ENCODE measurements around the gene NPAS2. TPM values are rescaled to one million over a fixed set of nuclear protein-coding genes. Genes with fewer than 3 reads are reported as not detected.

The NPAS2 gene
- total RNA-seq, 4 donors from 2014 or later = 11.8 to 46.5 (median 21.7) TPM

DNA sequence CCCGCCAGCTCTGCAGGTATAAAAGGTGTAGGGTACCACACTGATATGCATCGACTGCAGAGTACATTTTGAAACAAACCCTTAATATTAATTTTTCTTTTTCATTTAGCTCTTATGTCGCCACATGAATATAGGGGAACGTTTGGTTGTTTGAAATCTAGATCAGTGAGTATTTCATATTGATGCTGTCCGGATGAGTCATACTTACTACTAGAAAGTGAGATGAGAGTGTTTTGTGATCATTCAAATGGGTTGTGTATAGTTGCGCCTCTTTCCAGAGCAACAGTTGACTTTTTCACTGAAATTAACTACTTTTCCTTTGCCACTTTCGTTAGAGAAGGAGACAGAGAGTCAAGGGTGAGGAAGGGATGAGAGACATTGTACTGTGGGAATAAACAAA is 24.6 kb downstream of the NPAS2 start:
- H3K9me3 ChIP-seq = no peaks in the 10 kb centered on the region
- TF ChIP-seq, protein P1, sequence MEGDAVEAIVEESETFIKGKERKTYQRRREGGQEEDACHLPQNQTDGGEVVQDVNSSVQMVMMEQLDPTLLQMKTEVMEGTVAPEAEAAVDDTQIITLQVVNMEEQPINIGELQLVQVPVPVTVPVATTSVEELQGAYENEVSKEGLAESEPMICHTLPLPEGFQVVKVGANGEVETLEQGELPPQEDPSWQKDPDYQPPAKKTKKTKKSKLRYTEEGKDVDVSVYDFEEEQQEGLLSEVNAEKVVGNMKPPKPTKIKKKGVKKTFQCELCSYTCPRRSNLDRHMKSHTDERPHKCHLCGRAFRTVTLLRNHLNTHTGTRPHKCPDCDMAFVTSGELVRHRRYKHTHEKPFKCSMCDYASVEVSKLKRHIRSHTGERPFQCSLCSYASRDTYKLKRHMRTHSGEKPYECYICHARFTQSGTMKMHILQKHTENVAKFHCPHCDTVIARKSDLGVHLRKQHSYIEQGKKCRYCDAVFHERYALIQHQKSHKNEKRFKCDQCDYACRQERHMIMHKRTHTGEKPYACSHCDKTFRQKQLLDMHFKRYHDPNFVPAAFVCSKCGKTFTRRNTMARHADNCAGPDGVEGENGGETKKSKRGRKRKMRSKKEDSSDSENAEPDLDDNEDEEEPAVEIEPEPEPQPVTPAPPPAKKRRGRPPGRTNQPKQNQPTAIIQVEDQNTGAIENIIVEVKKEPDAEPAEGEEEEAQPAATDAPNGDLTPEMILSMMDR (IDR thresholded peaks at IDR 0.05) = no peak
- TF ChIP-seq POLR2A (IDR thresholded peaks at IDR 0.05) (no peak), EP300 (IDR thresholded peaks at IDR 0.05) (no peak), POLR2AphosphoS5 (IDR thresholded peaks at IDR 0.05) (no peak)
- WGBS, 2 donors (ENCODE audit: low coverage in 1 of 2) = 83 to 90% methylated on average over 7 of the region's 7 CpGs
- H3K36me3 ChIP-seq = no peaks in the 10 kb centered on the region
- no peak overlapping the region for H3K27ac ChIP-seq
- H3K4me1 ChIP-seq = peaks cover 0 to 14% (median 0%) of the 10 kb centered on the region in 3 donors
- no peak overlapping the region for H3K4me3 ChIP-seq
- ATAC-seq = no peak
- H3K27me3 ChIP-seq = no peaks in the 10 kb centered on the region

DNA sequence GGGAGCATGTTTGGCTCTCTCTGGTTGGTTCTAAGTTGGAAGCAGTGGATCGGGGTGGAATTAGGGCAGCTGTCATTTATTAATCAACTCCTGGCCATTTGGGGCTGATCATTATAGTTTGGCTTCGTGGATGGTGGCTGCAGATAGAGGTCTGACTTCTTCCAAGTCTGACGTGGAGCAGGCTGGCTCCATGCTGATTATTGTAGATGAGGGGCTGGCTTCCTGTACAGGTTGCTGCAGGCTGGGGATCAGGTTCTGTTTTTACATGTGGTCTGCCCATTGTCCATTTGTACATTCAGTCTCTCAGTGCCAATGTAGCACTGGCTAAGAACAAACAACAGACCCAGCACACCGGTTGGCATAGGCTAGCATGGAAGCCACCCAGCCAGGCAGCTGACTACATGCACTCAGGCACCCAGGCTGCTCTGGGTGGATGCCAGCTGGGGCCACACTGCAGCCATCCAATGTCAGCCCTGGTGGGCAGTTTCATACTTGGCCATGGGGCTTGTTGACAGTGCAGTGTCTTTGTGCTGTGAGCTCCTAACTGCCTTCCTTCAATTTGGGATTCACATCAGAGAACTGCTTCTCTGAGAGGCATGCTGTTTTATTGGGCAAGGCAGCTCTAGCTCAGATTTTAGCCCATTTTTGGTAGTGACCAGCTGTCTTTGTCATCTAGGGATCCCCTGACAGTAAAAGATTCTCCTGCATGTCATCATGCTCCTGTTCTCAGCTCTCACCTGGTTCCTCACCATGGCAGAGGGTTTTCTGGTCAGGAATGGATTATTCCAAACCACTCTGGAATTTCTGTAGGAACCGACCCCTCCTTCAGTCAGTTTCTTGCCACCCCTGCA is 25.4 kb downstream of the NPAS2 start:
- no peak overlapping the region for H3K27ac ChIP-seq
- ATAC-seq = no peak

DNA sequence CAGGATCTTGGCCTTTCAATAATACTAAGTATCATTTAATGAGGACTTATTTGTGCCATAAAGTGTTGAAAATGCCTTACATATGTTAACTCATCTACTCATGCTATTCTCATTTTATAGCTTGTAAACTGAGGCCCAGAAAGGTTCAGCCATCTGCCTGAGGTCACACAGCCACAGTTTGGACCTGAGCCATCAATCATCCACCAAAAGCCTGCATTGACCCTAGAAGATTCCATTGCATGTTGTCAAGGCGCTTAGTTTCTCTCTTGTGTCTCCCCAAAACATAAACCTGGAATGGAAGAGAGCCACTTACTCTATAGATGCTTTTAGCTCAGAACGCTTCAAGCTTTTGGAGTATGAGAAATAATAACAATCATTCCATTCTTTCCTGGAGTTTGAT is 26.8 kb downstream of the NPAS2 start:
- TF ChIP-seq, protein P1 (IDR thresholded peaks at IDR 0.05) = no peak
- TF ChIP-seq POLR2AphosphoS5 (IDR thresholded peaks at IDR 0.05) (no peak), EP300 (IDR thresholded peaks at IDR 0.05) (no peak), POLR2A (IDR thresholded peaks at IDR 0.05) (no peak)
- Histone ChIP-seq H3K9me3 (no peaks in the 10 kb centered on the region), H3K27ac (no peak overlapping the region), H3K27me3 (no peaks in the 10 kb centered on the region), H3K4me3 (no peak overlapping the region), H3K36me3 (no peaks in the 10 kb centered on the region), H3K4me1 (peaks cover 0 to 14% (median 0%) of the 10 kb centered on the region in 3 donors)
- WGBS, 2 donors (ENCODE audit: low coverage in 1 of 2) = 87 to 100% methylated on average over 1 to 2 of the region's 2 CpGs
- ATAC-seq = no peak

More for the DNA sequence above, 25.4 kb downstream of the NPAS2 start:
- Histone ChIP-seq H3K4me3 (no peak overlapping the region), H3K4me1 (peaks cover 0 to 14% (median 0%) of the 10 kb centered on the region in 3 donors), H3K36me3 (no peaks in the 10 kb centered on the region), H3K27me3 (no peaks in the 10 kb centered on the region), H3K9me3 (no peaks in the 10 kb centered on the region)
- 90 to 92% methylated on average over 2 to 5 of the region's 5 CpGs for WGBS, 2 donors (ENCODE audit: low coverage in 1 of 2)
- no peak for TF ChIP-seq POLR2A (IDR thresholded peaks at IDR 0.05)
- no peak for TF ChIP-seq POLR2AphosphoS5 (IDR thresholded peaks at IDR 0.05)
- TF ChIP-seq EP300 (IDR thresholded peaks at IDR 0.05) = no peak
- TF ChIP-seq, protein P1 (IDR thresholded peaks at IDR 0.05) = no peak

- no peaks in the 10 kb centered on the region for H3K36me3 ChIP-seq
- no peak for ATAC-seq
- no peak overlapping the region for H3K4me3 ChIP-seq
- H3K27me3 ChIP-seq = no peaks in the 10 kb centered on the region
- no peak for TF ChIP-seq POLR2A (IDR thresholded peaks at IDR 0.05)
- no peak for TF ChIP-seq POLR2AphosphoS5 (IDR thresholded peaks at IDR 0.05)
- TF ChIP-seq, protein P1 (IDR thresholded peaks at IDR 0.05) = no peak
- no peaks in the 10 kb centered on the region for H3K9me3 ChIP-seq
- no peak overlapping the region for H3K27ac ChIP-seq
- no peaks in the 10 kb centered on the region for H3K4me1 ChIP-seq
- 73 to 79% methylated on average over 3 of the region's 4 CpGs for WGBS, 2 donors (ENCODE audit: low coverage in 1 of 2)
Measured at GRCh38 chr2:100852447-100852846, 32.5 kb downstream of the NPAS2 start.

Measured in gastroesophageal sphincter (tissue), 4 donors.